GM15510 (cell line): ENCODE results near the gene GNAZ.

Source experiments
- POLR2A ChIP-seq: IDR thresholded peaks from 3 replicates; pipeline ENCODE4 v1.6.1; 2011; ENCODE audit warnings: borderline replicate concordance; ENCODE audit not compliant: insufficient read length; ENCODE audit errors: extremely low read depth

GNAZ gene

GRCh38 chr22:23058481-23059283 is 11.6 kb upstream of the GNAZ start:
- TF ChIP-seq POLR2A: no peak

- no peak for TF ChIP-seq POLR2A
These were observed 10.9 kb upstream of the GNAZ start for GRCh38 chr22:23059284-23059948.

DNA sequence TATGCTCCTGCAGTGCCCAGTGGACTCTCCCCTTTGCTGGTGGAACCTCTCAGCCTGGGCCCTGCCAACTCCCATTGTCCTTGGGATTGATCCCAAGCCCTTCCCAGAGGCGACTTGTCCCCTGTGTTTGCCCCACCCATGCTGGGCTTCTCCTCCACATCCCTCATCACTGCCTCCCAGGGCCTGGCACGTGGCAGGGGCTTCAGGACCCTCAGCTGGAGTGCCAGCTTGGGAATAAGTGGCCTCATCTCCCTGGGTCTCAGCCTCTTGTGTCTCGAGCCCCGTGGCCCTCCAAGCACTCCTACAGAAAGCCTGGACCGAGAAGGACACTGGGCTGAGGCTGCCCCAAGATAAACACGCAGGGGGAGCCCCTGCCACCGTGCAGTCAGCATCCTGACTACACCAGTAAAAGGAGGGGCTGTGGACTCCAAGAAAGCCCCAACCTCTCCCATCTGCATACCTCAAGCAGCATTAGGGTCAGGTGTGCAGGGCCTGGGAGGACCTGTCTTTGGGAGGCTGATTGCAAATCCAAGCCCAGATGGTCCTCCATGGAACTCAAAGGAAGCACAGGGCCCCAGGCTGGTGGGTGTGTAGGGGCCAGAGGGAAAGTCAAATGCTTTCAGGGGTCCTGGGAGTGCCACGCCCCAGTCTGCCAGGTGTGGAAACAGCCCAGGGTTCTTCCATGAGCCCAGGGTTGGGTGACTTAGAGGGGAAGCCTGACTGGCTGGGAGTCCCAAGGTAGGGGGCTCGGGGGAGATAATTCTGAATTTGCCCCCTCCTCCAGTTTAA is 9.5 kb upstream of the GNAZ start:
- no peak for TF ChIP-seq POLR2A

- TF ChIP-seq POLR2A: no peak
These were observed 8.6 kb upstream of the GNAZ start for GRCh38 chr22:23061471-23062280.

DNA sequence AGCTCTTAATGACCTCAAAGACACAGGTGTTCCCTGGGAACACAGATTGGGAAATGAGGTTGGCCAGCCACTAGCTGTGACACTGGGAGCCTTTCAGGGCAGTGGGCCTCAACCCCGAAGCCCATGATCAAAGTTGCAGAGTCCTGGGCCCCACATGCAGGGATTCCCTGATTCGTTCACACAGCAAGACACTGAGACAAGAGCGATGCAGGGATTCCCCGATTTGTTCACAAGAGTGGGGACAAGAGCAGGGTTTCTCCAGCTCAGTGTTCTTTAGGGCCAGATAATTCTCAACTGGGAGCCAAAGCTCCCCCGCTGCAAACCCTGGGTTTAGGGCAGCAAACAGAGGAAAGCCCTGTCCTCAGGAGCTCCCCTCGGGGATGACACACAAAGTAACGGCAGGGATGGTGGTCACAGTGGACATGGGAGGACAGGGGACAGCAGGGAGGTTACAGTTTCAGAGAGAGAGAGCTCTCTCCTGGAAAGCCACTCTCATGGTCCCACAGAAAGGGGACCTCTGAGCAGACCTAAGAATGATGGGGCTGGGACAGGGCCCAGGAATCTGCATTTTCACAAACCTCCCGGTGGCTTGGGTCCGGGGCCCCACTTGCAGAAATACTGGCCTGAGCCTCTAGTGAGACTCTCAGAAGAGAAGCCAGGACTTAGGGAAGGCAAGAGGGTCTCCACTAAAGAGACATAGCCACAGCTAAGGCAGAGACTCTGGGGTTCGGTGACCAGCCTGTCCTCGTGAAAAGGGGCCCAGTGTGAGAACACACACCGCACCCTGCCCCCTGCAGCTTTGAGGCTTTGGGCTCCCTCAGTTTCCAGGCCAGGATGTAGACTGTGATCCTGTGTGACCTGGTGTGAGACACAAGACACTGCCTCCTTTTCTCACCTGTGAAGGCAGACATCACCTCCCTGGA is 7.4 kb upstream of the GNAZ start:
- TF ChIP-seq POLR2A: no peak

GRCh38 chr22:23063539-23064380 is 6.6 kb upstream of the GNAZ start:
- no peak for TF ChIP-seq POLR2A

DNA sequence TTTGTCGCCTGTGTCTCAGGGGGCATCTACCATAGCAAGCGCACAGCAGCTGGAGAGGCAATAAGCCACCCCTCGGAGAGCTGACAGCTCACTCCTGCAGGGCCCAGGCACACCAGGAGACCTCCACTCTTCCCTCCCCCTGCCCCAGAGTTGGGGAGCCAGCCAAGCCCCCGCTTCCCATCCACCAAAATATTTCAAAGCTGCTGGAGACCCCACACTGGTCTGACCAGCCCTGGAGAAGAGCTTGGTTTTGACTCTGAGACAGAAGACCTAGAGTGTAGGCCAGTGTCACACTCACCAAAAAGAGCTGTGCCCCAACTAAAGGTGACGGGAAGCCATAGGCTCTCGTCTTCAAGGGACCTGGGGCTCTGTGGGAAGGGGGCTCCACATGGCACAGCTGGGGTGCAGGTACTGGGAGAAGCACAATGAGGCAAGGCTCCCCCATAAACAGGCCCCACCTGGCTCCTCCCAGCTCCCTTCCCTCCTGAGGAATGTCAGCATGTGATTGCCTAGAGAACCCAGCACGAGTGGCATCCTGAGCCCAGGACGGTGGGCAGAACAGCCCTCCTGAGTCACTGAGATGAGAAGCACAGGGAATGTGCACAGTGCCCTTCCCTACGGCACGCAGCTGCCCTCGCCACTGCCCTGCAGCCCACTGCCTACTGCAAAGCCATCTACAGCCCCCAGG is 5.8 kb upstream of the GNAZ start:
- TF ChIP-seq POLR2A: no peak

DNA sequence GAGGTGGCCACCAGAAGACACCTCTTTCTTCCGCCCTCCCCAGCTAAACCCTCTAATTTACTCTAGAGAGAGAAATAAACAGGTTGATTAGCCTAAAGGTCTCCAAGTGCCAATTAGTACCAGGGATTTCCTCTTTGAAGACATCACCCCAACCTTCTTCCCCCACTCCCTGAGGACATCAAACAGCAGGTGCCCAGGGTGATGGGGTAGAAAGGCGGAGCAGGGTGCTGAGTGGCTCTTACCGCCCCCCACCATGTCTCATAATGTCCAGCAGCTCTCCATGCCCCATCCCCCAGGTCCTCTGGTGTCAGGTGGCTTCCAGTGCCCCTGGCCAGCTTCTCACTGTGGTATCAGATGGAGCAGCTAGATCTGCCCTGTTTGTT is 5.3 kb upstream of the GNAZ start:
- no peak for TF ChIP-seq POLR2A

DNA sequence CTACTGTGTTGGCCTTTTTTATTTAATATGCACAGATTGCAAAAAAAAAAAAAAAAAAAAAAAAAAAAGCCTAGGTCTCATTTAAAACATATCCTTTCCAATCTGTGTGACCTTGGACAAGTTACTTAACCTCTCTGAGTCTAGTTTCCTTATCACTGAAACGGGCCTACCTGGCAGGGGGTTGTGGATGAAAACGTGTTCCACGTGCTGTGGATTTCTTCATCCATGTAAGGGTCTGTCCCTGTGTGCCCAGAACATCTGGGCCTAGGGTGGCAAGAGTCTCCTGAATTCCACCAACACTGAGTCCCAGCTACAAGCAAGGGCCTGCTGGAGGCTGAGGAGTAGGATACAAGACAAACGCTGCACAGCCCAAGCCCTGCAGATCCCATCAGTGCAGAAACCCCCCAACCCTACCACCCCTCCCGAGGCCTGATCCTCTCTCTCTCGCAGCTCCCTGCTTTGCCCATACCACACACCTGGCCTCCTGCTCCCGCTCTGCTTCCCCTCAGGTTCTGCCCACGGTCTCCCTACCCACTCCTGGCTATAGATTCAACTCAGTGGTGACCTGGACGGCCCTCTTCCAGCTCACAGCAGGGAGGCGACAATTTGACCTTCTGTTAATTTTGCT is 4.7 kb upstream of the GNAZ start:
- no peak for TF ChIP-seq POLR2A

- TF ChIP-seq POLR2A: no peak
These were observed 3.9 kb upstream of the GNAZ start for GRCh38 chr22:23066200-23067022.

DNA sequence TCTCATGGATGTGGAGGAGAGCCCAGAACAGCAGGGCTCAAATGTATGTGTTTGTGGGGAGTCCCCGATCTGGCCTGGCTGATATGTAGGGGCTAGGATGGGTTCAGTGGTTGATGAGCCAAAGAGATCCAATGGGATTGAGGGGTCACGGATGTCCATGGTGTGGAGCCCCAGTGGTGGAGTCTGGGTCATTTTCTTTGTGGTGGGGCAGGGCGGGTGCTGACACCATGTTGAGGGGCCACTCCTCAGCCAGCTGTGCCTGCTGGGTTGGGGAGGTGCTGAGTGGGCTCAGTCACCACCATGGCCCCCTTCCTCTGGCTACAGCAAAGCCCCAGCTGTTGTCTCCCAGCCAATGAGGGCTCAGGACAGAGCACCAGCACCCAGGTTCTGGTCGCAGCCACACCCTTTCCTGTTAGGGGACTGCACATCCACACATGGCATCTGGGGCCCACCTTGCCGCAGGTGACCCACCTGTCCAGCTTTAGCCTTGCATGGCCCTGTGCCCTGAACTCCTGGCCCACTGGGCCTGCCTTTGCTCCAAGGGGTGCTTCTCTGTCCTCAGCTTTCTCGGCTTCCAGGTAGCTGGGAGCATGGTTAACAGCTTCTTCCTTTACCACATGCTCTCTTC is 3.2 kb upstream of the GNAZ start:
- no peak for TF ChIP-seq POLR2A

DNA sequence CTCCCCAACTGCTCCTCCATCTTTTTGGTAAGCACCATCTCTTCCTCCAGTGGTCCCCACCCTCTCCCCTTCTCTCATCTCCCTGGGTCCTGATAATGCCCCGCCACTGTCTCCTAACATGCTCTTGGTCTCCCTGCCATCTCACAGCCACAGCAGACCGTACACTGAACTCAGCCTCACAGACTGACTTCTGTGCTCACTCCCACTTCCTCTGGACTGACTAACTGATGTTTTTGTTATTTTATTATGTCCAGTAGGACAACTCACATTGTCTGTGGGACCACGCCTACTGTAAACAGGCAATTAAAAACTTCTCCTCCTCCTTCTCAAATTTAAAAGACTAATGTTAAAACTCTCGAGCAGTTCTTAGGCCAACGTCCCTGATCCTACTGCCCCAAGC is 2.6 kb upstream of the GNAZ start:
- no peak for TF ChIP-seq POLR2A
